ENCODE measurements around the gene C19orf81. TPM values are rescaled to one million over a fixed set of nuclear protein-coding genes. Genes with fewer than 3 reads are reported as not detected.

The C19orf81 gene
- total RNA-seq, 4 donors from 2014 or later, result not detected

DNA sequence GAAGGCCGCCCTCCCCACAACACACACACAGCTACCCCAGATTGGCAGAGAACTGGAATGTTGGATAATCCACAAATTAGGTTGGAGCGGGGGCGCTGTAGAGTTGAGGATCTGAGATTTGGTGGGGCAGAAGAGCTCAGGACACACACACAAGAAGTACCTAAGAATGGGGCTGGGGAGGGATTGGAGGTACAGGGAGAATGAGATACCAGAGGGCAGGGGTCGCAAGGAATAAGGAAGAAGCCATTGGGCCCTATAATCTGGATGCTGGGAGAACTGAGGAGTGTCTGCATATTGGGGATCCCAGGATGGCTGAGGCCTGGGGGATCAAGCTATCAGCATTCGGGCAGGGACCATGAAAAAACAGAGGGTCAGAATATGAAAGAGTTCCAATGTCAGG is 21.1 kb upstream of the C19orf81 start:
- H3K27me3 ChIP-seq, result peaks cover 0 to 3% (median 0%) of the 10 kb centered on the region in 3 donors
- intact Hi-C loops (cut with DNase I; ENCODE audit: low total_unique reads) (no loop called here), in situ Hi-C loops (cut with MboI; ENCODE audit: low sequenced_read_pairs in 4 of 4) (loop anchor here in 1 of 4 donors (25.0 kb wide), 1 partner anchor 541 kb away; no protein-coding TSS in a partner anchor)

DNA sequence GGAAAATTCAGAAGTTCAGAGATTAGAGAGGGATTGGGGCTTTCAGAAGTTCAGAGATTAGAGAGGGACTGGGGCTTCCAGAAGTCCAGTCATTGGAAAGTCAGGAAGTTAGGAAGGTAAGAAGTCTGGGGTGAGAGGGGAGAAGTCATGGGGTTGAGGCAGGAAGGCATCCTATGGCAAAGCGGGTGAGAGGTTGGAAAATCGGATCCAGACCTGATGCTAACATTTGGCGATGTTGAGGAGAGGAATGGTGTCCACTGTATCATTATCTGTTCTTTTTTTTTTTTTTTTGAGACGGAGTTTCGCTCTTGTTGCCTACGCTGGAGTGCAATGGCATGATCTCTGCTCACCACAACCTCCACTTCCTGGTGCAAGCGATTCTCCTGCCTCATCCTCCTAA is 20.7 kb upstream of the C19orf81 start:
- no peak for TF ChIP-seq POLR2A (IDR thresholded peaks at IDR 0.05)
- TF ChIP-seq, protein P1, sequence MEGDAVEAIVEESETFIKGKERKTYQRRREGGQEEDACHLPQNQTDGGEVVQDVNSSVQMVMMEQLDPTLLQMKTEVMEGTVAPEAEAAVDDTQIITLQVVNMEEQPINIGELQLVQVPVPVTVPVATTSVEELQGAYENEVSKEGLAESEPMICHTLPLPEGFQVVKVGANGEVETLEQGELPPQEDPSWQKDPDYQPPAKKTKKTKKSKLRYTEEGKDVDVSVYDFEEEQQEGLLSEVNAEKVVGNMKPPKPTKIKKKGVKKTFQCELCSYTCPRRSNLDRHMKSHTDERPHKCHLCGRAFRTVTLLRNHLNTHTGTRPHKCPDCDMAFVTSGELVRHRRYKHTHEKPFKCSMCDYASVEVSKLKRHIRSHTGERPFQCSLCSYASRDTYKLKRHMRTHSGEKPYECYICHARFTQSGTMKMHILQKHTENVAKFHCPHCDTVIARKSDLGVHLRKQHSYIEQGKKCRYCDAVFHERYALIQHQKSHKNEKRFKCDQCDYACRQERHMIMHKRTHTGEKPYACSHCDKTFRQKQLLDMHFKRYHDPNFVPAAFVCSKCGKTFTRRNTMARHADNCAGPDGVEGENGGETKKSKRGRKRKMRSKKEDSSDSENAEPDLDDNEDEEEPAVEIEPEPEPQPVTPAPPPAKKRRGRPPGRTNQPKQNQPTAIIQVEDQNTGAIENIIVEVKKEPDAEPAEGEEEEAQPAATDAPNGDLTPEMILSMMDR (IDR thresholded peaks at IDR 0.05 in 4 of 5, conservative IDR thresholded peaks at IDR 0.05 in 1 of 5), result no peak
- H3K4me1 ChIP-seq, result no peaks in the 10 kb centered on the region
- H3K9me3 ChIP-seq, result peaks cover 0 to 1% (median 0%) of the 10 kb centered on the region in 3 donors
- H3K36me3 ChIP-seq, result no peaks in the 10 kb centered on the region
- ATAC-seq (no peak), DNase-seq (no peak)
- intact Hi-C loops (cut with DNase I; ENCODE audit: low total_unique reads), result no loop called here
- H3K4me3 ChIP-seq, result no peak overlapping the region
- H3K27me3 ChIP-seq, result peaks cover 0 to 3% (median 0%) of the 10 kb centered on the region in 3 donors
- no peak overlapping the region for H3K27ac ChIP-seq
- in situ Hi-C loops (cut with MboI; ENCODE audit: low sequenced_read_pairs in 4 of 4), result loop anchor here in 1 of 4 donors (25.0 kb wide), 1 partner anchor 541 kb away; no protein-coding TSS in a partner anchor

More for the DNA sequence above, 21.1 kb upstream of the C19orf81 start:
- Histone ChIP-seq H3K27ac (no peak overlapping the region), H3K36me3 (no peaks in the 10 kb centered on the region), H3K4me3 (no peak overlapping the region), H3K9me3 (no peaks in the 10 kb centered on the region), H3K4me1 (no peaks in the 10 kb centered on the region)
- ATAC-seq (no peak), DNase-seq (no peak)
- TF ChIP-seq, protein P1 (IDR thresholded peaks at IDR 0.05 in 4 of 5, conservative IDR thresholded peaks at IDR 0.05 in 1 of 5), result no peak
- TF ChIP-seq POLR2A (IDR thresholded peaks at IDR 0.05), result no peak

DNA sequence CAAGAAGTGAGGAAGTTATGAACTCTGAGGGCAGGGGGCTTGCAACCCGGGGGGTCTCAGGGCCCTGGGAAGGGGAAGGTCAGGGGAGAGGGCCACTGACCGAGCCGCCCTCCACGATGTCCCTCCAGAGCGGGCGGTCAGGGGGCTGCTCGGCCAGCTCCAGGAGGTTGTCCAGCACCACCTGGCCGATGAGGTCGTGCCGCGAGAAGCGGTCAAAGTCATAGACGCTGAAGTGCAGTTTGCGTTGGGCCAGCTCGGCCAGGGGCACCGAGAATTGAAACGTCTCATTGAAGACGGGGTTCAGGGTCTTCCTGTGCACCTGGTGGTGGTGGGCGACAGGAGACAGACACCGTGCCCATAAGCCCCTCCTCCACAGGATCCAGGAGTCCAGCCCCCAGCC is 20.1 kb upstream of the C19orf81 start:
- peaks cover 0 to 8% (median 0%) of the 10 kb centered on the region in 3 donors for H3K9me3 ChIP-seq
- no peak for DNase-seq
- no peak overlapping the region for H3K4me3 ChIP-seq
- TF ChIP-seq, protein P1 (IDR thresholded peaks at IDR 0.05 in 4 of 5, conservative IDR thresholded peaks at IDR 0.05 in 1 of 5), result no peak
- no peak for TF ChIP-seq POLR2A (IDR thresholded peaks at IDR 0.05)
- H3K36me3 ChIP-seq, result no peaks in the 10 kb centered on the region
- intact Hi-C loops (cut with DNase I; ENCODE audit: low total_unique reads), result no loop called here
- no peaks in the 10 kb centered on the region for H3K4me1 ChIP-seq
- ATAC-seq, result no peak
- in situ Hi-C loops (cut with MboI; ENCODE audit: low sequenced_read_pairs in 4 of 4), result loop anchor here in 1 of 4 donors (25.0 kb wide), 1 partner anchor 542 kb away; no protein-coding TSS in a partner anchor
- peaks cover 0 to 9% (median 0%) of the 10 kb centered on the region in 3 donors for H3K27me3 ChIP-seq
- H3K27ac ChIP-seq, result no peak overlapping the region

DNA sequence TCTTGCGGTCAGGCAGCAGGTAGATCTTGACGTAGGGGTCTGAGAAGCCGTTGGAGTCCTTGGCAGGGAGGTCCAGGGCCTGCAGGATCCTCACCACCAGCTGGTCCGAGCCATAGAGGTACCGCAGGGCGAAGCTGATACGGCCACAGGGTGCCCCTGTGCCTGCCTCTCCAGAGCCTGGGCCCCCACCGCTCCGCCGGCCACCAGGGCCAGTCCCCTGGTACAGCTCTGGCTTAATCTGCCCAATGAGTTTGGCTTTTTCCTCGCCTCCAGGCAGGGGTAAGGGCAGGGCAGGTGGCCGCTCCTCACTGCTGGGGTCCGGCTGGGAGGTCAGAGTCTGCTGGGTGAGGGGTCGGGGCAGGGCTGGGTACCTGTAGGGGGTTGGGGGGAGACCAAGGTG is 19.4 kb upstream of the C19orf81 start:
- in situ Hi-C loops (cut with MboI; ENCODE audit: low sequenced_read_pairs in 4 of 4), result loop anchor here in 1 of 4 donors (25.0 kb wide), 1 partner anchor 542 kb away; no protein-coding TSS in a partner anchor
- H3K27ac ChIP-seq, result no peak overlapping the region
- ATAC-seq (no peak), DNase-seq (no peak)
- TF ChIP-seq, protein P1 (IDR thresholded peaks at IDR 0.05 in 4 of 5, conservative IDR thresholded peaks at IDR 0.05 in 1 of 5), result no peak
- TF ChIP-seq POLR2A (IDR thresholded peaks at IDR 0.05), result no peak
- H3K4me3 ChIP-seq, result no peak overlapping the region
- H3K36me3 ChIP-seq, result no peaks in the 10 kb centered on the region
- H3K4me1 ChIP-seq, result no peaks in the 10 kb centered on the region
- H3K9me3 ChIP-seq, result peaks cover 0 to 9% (median 0%) of the 10 kb centered on the region in 3 donors
- intact Hi-C loops (cut with DNase I; ENCODE audit: low total_unique reads), result no loop called here
- peaks cover 0 to 10% (median 0%) of the 10 kb centered on the region in 3 donors for H3K27me3 ChIP-seq
